ENCODE results near the gene NOS3. TPM values are rescaled to one million over a fixed set of nuclear protein-coding genes. Genes with fewer than 3 reads are reported as not detected.

NOS3 gene
- polyA plus RNA-seq (ENCODE audit: insufficient read length in 4 of 4): 10 to 100 TPM in 3 of 4 donors, 1 to 10 TPM in 1; 9.5 to 15.3 (median 12.9) TPM

GRCh38 chr7:150990416-150991186, at the start of gene NOS3:
TSS of gene NOS3 (plus strand) at chr7:150991017. CDS start at chr7:150993804, 2,787 bp downstream.
- no peak for DNase-seq (ENCODE audit: low read depth in 4 of 4, low spot score in 2 of 4)

DNA sequence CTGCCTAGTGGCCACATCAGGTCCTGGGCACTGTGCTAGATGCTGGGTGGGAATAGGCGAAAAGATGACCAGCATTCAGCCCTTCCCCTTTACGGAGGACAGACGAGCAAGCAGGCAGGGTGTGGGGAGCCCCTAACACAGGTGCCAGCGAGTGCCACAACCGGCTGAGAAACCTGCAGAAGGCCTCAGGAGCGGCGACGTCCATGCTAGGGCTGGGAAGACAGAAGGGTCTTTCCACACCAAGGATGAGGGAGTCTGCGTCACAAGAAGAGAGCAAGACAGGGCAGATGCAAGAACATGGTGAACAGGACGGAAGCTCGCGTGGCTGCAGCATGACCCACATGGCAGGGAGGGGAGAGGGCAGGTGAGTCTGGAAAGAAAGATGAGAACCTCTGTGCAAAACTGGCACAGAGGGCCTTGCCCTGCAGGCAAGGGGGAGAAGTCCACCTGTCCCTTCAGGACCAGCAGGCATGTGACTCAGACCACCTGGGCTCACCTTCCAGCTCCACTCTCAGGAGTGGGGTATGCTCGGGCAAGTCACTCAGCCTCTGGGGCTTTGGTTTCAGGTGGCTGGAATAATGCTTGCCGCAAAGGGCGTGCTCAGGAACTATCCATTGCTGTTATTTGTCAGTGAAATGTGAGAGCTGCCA, 49.3 kb upstream of the NOS3 start:
- no peak for DNase-seq (ENCODE audit: low read depth in 4 of 4, low spot score in 2 of 4)

GRCh38 chr7:150942001-150942590, 48.7 kb upstream of the NOS3 start:
- no peak for DNase-seq (ENCODE audit: low read depth in 4 of 4, low spot score in 2 of 4)

- no peak for DNase-seq (ENCODE audit: low read depth in 4 of 4, low spot score in 2 of 4)
These were observed 48.0 kb upstream of the NOS3 start for GRCh38 chr7:150942591-150943452.

DNA sequence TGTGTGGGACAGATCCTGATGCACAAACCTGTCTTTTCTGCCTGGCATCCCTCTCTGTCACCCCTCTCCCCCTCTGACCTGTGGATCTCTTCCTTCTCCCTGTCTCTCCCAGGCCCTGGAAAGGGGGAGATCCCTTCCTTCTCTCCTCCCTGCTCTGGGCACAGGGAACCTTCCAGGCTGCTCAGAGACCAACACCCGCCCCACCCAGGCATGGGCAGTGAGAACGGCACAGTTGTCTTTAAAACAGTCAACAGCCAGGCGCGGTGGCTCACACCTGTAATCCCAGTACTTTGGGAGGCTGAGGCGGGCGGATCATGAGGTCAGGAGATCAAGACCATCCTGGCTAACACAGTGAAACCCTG, 47.4 kb upstream of the NOS3 start:
- DNase-seq (ENCODE audit: low read depth in 4 of 4, low spot score in 2 of 4): no peak

GRCh38 chr7:150944066-150945042, 46.5 kb upstream of the NOS3 start:
- DNase-seq (ENCODE audit: low read depth in 4 of 4, low spot score in 2 of 4): no peak

- no peak for DNase-seq (ENCODE audit: low read depth in 4 of 4, low spot score in 2 of 4)
These were observed 45.5 kb upstream of the NOS3 start for GRCh38 chr7:150945171-150945852.

DNA sequence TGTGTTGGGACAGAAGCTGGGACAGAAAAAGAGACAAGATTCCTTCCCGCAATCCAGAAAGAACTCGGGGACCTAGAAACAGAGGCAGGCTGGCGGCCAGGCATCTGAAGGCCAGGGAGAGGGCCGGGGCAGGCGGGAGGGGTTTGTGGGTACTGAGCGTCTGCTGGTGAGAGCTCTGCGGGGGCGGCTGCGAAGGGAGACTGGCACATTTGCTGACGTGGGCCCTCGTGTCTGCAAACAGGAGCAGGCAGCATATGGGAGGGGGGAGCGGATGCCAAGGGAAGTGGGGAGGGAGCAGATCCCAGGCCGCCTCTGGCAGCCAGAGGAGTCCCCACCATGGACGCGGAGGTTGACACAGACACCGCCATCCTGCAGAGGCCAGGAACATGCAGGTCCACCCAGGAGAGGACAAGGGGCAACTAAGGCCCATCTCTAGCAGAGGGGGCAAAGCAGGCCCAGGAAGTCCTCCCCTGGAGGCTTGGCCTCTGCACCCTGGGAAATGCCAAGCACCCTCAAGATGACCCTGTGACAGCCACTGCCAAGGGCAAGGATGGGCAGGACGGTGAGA, 44.9 kb upstream of the NOS3 start:
- DNase-seq (ENCODE audit: low read depth in 4 of 4, low spot score in 2 of 4): no peak

GRCh38 chr7:150946421-150947240, 44.2 kb upstream of the NOS3 start:
- no peak for DNase-seq (ENCODE audit: low read depth in 4 of 4, low spot score in 2 of 4)

DNA sequence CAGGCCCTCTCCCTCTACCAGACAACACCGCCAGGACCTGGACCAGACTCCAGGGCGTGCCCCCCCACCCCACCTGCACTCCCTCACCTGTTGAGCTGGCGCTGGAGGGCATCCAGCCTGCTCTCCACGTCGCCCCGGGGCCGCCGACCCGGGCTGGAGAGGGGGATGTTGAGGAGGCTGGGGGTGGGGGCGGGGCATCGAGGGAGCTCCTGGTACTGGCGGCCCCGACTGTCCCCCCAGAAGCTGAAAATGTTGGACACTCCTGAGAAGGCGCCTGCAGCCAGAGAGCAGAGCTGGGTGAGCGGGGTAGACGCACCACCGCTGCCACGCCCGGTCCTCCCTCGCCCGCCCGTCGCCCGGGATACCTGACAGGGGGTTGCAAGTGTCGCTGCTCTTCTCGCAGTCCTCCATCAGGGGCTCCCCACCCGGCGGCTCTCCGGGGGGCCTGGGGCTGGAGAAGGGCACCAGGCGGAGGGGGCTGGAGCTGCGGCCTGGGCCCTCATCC, 43.5 kb upstream of the NOS3 start:
- DNase-seq (ENCODE audit: low read depth in 4 of 4, low spot score in 2 of 4): no peak

DNA sequence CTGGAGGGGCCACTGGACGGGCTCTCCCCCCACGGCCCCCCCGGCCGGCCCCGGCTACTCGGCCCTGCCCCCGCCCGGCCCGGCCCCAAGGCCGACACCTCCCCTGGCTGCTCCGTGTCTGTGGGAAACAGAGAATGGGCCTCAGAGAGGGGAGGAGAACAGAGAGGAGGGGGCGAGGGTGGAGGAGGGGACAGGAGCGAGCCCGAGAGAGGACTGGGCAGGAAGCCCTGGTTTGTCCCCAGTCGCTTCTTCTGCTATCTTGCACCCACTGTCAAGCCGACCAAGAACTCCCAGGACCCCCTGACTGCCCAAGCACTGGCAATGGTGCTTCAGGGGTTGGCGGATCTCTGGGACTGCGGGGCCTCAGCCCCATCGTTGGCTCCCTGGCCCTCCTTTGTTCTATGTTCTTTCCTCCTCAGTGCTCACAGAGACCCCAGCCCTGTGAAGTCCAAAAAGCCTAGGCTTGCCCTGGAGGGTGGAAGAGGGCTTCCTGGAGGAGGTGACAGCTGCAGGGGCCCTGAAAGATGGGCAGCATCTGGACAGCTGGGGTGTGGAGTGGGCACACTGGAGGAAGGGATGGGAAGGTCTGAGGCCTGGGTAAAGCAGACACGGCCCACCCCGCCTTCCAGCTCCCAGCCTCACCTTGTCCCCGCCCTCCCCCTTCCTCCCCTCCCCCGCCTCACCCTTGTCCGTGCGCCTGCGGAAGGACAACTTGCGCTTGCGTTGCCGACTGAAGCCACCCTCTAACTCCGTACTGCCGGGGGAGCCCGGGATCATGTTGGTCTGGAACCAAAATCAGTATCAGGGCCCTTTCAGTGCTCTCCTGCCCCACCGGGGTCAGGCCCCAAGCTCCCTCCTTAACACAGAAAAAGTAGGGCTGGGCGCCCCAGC, 42.8 kb upstream of the NOS3 start:
- no peak for DNase-seq (ENCODE audit: low read depth in 4 of 4, low spot score in 2 of 4)

DNA sequence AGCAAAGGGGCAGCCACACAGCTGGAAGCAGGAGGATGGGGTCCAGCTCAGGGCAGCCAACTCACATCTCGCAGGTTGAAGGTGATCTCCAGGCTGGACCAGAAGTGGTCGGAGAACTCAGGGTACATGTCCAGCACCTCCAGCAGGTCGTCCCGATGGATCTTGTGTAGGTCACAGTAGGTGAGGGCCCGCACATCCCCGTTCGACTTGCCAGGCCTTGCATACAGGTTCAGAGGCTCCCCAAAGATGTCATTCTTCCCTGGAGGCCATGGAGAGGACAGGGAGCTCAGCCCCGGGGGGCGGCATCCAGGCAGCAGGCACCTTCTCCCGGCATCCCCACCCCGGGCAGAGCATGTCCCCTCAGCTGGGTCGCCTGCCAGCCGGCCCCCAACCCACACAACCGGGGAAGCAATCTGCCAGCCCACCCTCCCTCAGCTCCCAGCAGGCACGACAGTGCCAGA, 42.0 kb upstream of the NOS3 start:
- DNase-seq (ENCODE audit: low read depth in 4 of 4, low spot score in 2 of 4): no peak

DNA sequence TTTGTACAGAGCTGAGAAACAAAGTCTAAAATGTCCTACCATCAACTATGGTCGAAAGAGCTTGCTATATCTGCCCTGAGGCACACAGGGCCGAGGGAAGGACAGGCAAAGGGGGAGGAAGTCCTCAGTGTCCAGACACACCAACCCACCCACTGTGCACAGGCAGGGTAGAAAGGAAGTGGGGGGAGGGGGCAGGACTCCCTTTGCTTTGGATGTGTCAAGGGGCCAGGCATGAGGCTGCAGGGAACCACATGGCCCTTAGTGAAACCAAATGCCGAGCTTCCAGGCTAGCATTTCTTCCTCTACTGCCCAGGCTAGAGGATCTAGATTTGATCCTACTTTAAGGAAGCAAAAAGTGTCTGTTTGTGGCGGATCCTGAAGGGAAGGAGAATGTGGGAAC, 41.3 kb upstream of the NOS3 start:
- DNase-seq (ENCODE audit: low read depth in 4 of 4, low spot score in 2 of 4): no peak

DNA sequence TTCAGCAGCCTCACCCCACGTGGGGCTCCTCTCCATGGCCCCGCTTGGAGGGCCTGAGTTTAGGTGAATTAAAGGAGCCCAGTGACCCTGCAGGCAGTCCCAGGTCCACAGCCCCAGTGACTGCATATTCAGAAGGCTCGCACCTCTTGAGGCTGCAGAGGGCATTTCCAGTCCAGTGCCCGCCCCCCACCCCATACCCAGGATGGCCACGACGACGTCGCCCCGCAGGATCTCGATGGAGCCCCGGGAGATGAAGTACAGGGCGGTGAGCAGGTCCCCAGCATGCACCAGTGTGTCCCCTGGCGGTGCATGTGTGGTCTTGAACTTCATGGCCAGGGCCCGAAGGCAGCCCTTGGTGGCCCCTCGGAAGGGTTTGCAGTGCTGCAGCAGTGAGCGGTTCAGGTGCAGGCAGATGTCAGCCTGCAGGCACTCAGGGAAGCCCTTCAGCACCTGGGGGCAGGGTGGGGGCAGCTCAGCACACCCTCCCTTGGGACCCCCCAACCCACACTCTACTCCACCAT, 40.8 kb upstream of the NOS3 start:
- no peak for DNase-seq (ENCODE audit: low read depth in 4 of 4, low spot score in 2 of 4)

DNA sequence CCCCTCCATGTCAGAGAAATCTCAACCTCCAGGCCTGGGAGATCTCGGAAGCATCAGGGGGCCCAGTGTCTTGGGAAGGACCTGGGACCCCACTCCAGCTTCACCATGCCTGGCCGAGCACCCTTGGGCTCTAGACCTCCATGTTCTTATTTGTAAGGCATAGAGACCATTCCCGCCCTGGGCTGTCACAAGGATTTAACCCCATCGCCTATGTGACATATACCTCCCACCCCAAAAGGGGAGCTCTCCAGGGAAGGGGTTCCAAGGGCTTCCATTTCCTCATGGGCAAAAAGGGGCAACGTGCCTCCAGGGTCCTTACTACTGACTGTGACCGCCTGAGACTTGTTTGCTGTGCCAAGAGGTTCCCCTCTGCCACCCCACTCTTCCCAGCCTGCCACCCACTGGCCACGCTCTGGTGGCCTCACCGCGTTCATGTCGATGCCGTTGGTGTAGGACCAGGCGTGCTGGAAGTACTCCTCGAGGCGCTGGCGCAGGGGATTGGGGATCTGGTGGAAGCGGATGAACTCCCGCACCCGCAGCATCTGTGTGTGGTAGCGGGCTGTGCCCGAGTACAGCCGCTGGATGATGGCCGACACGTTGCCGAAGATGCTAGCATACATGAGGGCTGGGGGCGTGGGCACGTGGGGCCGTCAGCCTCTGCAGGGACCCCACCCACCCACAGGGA, 40.2 kb upstream of the NOS3 start:
- no peak for DNase-seq (ENCODE audit: low read depth in 4 of 4, low spot score in 2 of 4)

DNA sequence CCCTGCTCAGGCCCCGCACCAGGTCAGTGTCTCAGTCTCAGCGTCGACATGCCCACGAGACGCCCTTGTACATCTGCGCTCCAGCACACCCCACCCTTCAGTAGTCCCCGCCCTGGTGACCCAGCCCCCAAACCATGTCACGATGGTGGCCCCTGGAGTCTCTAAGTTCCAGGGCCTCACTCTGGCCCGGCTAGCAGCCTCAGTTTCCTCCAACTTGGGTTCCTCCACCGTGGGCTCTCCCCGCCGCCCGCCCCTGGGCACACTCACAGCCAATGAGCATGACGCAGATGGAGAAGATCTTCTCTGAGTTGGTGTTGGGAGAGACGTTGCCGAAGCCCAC, 39.7 kb upstream of the NOS3 start:
- no peak for DNase-seq (ENCODE audit: low read depth in 4 of 4, low spot score in 2 of 4)

Measured in left renal cortex interstitium (tissue), 4 donors.